Measurements from ENCODE around the gene ARTN.

ARTN gene

DNA sequence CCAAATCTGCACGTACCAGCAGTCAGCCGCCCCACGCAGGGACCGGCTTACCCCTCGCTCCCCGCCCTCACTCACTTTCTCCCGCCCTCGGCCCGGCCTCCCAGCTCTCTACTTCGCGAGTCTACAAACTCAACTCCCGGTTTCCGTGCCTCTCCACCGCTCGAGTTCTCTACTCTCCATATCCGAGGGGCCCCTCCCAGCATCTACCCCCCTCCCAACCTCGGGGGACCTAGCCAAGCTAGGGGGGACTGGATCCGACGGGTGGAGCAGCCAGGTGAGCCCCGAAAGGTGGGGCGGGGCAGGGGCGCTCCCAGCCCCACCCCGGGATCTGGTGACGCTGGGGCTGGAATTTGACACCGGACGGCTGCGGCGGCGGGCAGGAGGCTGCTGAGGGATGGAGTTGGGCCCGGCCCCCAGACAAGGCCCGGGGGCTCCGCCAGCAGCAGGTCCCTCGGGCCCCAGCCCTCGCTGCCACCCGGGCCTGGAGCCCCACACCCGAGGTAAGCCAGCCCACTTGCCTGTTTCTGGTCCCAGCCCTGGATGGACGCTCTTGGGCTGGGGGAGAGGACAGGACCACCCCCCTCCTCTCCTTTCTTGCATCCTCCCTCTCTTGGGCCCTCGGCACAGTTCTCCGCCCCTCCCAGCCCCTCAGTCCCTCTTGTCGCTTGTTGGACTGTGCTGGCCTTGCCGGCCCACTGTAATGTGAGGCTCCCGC, at the start of gene ARTN:
Gene ARTN (plus strand): TSS at position 416 of the 715 bp plus-strand sequence. CDS start 1,856 bp downstream, outside the sequence.
- no peak within 1 kb of the TSS for H3K4me3 ChIP-seq (IDR thresholded peaks at IDR 0.05; ENCODE audit: insufficient read depth, low read depth, low read length)

GRCh38 chr1:43885279-43885801, 48.3 kb upstream of the ARTN start:
- H3K27ac ChIP-seq: no peak overlapping the region

More for the DNA sequence above, at the start of gene ARTN:
- Histone ChIP-seq H4K20me1 (ENCODE audit: insufficient read depth) (no peaks in the 10 kb centered on the region), H3K27me3 (ENCODE audit: insufficient read depth, low read depth) (no peaks in the 10 kb centered on the region), H3K27ac (no peak within 1 kb of the TSS), H3K9ac (no peak within 1 kb of the TSS), H3K4me1 (ENCODE audit: low read depth, poor library complexity, severe bottlenecking) (peaks cover 52% of the 10 kb centered on the region), H3K79me2 (ENCODE audit: insufficient read depth, low read depth) (no peaks in the 10 kb centered on the region), H3K4me2 (peak within 1 kb of the TSS; percentile 56; the same call in 1 of the 2 replicates), H2AFZ (ENCODE audit: low read depth) (no peak within 1 kb of the TSS), H3K36me3 (ENCODE audit: insufficient read depth) (no peaks in the 10 kb centered on the region)
- TF ChIP-seq, protein P1, sequence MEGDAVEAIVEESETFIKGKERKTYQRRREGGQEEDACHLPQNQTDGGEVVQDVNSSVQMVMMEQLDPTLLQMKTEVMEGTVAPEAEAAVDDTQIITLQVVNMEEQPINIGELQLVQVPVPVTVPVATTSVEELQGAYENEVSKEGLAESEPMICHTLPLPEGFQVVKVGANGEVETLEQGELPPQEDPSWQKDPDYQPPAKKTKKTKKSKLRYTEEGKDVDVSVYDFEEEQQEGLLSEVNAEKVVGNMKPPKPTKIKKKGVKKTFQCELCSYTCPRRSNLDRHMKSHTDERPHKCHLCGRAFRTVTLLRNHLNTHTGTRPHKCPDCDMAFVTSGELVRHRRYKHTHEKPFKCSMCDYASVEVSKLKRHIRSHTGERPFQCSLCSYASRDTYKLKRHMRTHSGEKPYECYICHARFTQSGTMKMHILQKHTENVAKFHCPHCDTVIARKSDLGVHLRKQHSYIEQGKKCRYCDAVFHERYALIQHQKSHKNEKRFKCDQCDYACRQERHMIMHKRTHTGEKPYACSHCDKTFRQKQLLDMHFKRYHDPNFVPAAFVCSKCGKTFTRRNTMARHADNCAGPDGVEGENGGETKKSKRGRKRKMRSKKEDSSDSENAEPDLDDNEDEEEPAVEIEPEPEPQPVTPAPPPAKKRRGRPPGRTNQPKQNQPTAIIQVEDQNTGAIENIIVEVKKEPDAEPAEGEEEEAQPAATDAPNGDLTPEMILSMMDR (conservative IDR thresholded peaks at IDR 0.05; ENCODE audit: low read depth, low read length): no peak

DNA sequence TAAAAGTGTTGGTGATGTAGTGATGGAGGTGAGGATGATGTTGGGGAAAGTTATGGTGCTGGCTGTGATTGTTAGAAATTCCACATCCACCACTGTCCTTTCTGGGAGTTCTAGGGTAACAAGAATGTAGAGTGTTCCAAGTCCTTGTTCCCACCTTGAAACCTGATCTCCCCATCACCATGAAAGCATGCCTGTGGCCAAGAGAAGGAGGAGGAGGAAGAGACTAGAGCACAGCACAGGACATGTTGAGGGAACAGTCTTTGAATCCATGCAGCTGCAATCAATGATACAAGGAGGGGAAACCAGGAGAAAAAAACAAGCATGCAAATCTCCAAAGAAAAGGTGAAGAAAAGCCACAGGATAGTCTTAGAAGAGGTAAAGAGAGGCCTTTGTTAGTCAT, 45.9 kb upstream of the ARTN start:
- H3K79me2 ChIP-seq (ENCODE audit: insufficient read depth, low read depth): no peaks in the 10 kb centered on the region
- no peak overlapping the region for H2AFZ ChIP-seq (ENCODE audit: low read depth)
- H3K27ac ChIP-seq: no peak overlapping the region
- H3K4me3 ChIP-seq (IDR thresholded peaks at IDR 0.05; ENCODE audit: insufficient read depth, low read depth, low read length): no peak overlapping the region
- no peaks in the 10 kb centered on the region for H4K20me1 ChIP-seq (ENCODE audit: insufficient read depth)
- TF ChIP-seq, protein P1 (conservative IDR thresholded peaks at IDR 0.05; ENCODE audit: low read depth, low read length): no peak
- H3K9ac ChIP-seq: no peak overlapping the region
- no peak overlapping the region for H3K4me2 ChIP-seq
- no peaks in the 10 kb centered on the region for H3K36me3 ChIP-seq (ENCODE audit: insufficient read depth)
- H3K4me1 ChIP-seq (ENCODE audit: low read depth, poor library complexity, severe bottlenecking): no peaks in the 10 kb centered on the region
- no peaks in the 10 kb centered on the region for H3K27me3 ChIP-seq (ENCODE audit: insufficient read depth, low read depth)

More at GRCh38 chr1:43885279-43885801, 48.3 kb upstream of the ARTN start:
- TF ChIP-seq, protein P1 (conservative IDR thresholded peaks at IDR 0.05; ENCODE audit: low read depth, low read length): no peak
- Histone ChIP-seq H3K4me2 (no peak overlapping the region), H3K36me3 (ENCODE audit: insufficient read depth) (no peaks in the 10 kb centered on the region), H3K9ac (no peak overlapping the region), H4K20me1 (ENCODE audit: insufficient read depth) (no peaks in the 10 kb centered on the region), H3K79me2 (ENCODE audit: insufficient read depth, low read depth) (no peaks in the 10 kb centered on the region), H3K27me3 (ENCODE audit: insufficient read depth, low read depth) (no peaks in the 10 kb centered on the region), H3K4me1 (ENCODE audit: low read depth, poor library complexity, severe bottlenecking) (no peaks in the 10 kb centered on the region), H3K4me3 (IDR thresholded peaks at IDR 0.05; ENCODE audit: insufficient read depth, low read depth, low read length) (no peak overlapping the region), H2AFZ (ENCODE audit: low read depth) (no peak overlapping the region)

DNA sequence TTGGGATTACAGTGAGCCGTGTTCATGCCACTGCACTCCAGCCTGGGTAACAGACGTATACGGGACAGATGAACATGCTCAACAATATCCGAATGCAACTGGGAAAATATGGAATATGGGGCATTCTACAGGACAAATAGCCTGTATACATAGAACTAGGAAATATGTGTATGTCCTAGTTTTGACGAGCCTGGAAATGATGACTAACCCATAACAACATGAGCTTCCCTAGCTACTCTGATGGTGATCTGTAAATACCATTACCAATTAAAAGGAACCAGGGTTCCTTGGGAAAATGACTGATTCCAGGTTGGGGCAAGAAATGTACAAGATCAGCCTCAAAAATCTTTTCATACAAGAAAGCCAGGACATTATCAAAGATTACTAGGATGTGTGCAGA, 42.8 kb upstream of the ARTN start:
- Histone ChIP-seq H3K4me1 (ENCODE audit: low read depth, poor library complexity, severe bottlenecking) (no peaks in the 10 kb centered on the region), H2AFZ (ENCODE audit: low read depth) (no peak overlapping the region), H3K9ac (no peak overlapping the region), H3K79me2 (ENCODE audit: insufficient read depth, low read depth) (no peaks in the 10 kb centered on the region), H3K27ac (no peak overlapping the region), H3K4me2 (no peak overlapping the region), H3K4me3 (IDR thresholded peaks at IDR 0.05; ENCODE audit: insufficient read depth, low read depth, low read length) (no peak overlapping the region), H4K20me1 (ENCODE audit: insufficient read depth) (no peaks in the 10 kb centered on the region), H3K27me3 (ENCODE audit: insufficient read depth, low read depth) (no peaks in the 10 kb centered on the region), H3K36me3 (ENCODE audit: insufficient read depth) (no peaks in the 10 kb centered on the region)
- TF ChIP-seq, protein P1 (conservative IDR thresholded peaks at IDR 0.05; ENCODE audit: low read depth, low read length): no peak
